IMR-90 (cell line): Measurements from ENCODE around the gene GNG2. TPM values are rescaled to one million over a fixed set of nuclear protein-coding genes. Genes with fewer than 3 reads are reported as not detected.

ENCODE experiments used
- ATAC-seq: fragments of 200-7000 bp; cut with Tn5 transposase; 2 replicates; pipeline ENCODE4 v1.9.1; 2020; ENCODE audit warnings: low read depth, mild to moderate bottlenecking, moderate library complexity
- BruUV-seq: library from RNA; stranded (reverse); fragments of 400-500 nt; replicated peaks from 2 replicates; lab custom pipeline; 2021; lab: Mats Ljungman, UMichigan
- CTCF ChIA-PET: fragments of 300-600 bp; formaldehyde crosslinking; extraction: SDS; loops from one replicate; lab custom pipeline; 2021; ENCODE audit warnings: antibody characterized with exemption; lab: Yijun Ruan, JAX
- POLR2A ChIA-PET: fragments of 300-600 bp; sonication (Branson Sonifier 250); formaldehyde crosslinking; loops from one replicate; lab custom pipeline; 2022; ENCODE audit warnings: antibody characterized with exemption; ENCODE audit not compliant: unreplicated experiment; lab: Charles Lee
- DNase-seq: peaks from one replicate; pipeline ENCODE4 v3.0.0; 2013
- H2AFZ ChIP-seq: replicated peaks from 2 replicates; pipeline ENCODE3; 2013; ENCODE audit warnings: low read length, mild to moderate bottlenecking; ENCODE audit not compliant: poor library complexity
- H2AK5ac ChIP-seq: 2 replicates; pipeline ENCODE4 v1.6.1; 2013; ENCODE audit warnings: low read depth, low read length, inconsistent platforms
- H2AK9ac ChIP-seq: replicated peaks from 2 replicates; pipeline ENCODE3; 2013; ENCODE audit warnings: mild to moderate bottlenecking, low read depth, low read length, moderate library complexity; ENCODE audit not compliant: poor library complexity
- H2BK120ac ChIP-seq: 2 replicates; pipeline ENCODE4 v1.6.1; 2013; ENCODE audit warnings: low read depth, low read length, inconsistent platforms
- H2BK15ac ChIP-seq: 3 replicates; pipeline ENCODE4 v1.6.1; 2013; ENCODE audit warnings: low read depth, low read length, inconsistent platforms
- H2BK20ac ChIP-seq: 2 replicates; pipeline ENCODE4 v1.6.1; 2013; ENCODE audit warnings: low read depth, mild to moderate bottlenecking, inconsistent platforms, low read length, moderate library complexity
- H2BK5ac ChIP-seq: 2 replicates; pipeline ENCODE4 v1.6.1; 2013; ENCODE audit warnings: mild to moderate bottlenecking, low read depth, low read length, inconsistent platforms; ENCODE audit not compliant: poor library complexity, severe bottlenecking
- H3K14ac ChIP-seq: replicated peaks from 2 replicates; pipeline ENCODE4 v1.6.1; 2013; ENCODE audit warnings: low read depth, low read length, inconsistent platforms
- H3K18ac ChIP-seq: 2 replicates; pipeline ENCODE4 v1.6.1; 2013; ENCODE audit warnings: low read depth, low read length, control low read depth
- H3K23ac ChIP-seq: 2 replicates; pipeline ENCODE4 v1.6.1; 2013; ENCODE audit warnings: low read depth, low read length, inconsistent platforms
- H3K27ac ChIP-seq: 2 replicates; pipeline ENCODE4 v1.5.1; 2013; ENCODE audit warnings: mild to moderate bottlenecking, control low read depth, low read length; ENCODE audit not compliant: insufficient read depth
- H3K27me3 ChIP-seq: 2 replicates; pipeline ENCODE4 v1.6.1; 2013; ENCODE audit warnings: low read length; ENCODE audit not compliant: control insufficient read depth, insufficient read depth
- H3K36me3 ChIP-seq: 2 replicates; pipeline ENCODE4 v1.6.1; 2013; ENCODE audit warnings: low read length, mixed read lengths; ENCODE audit not compliant: control insufficient read depth, insufficient read depth
- H3K4ac ChIP-seq: 2 replicates; pipeline ENCODE4 v1.6.1; 2013; ENCODE audit warnings: low read depth, low read length, inconsistent platforms
- H3K4me1 ChIP-seq: 2 replicates; pipeline ENCODE4 v1.6.1; 2013; ENCODE audit warnings: low read length, mixed read lengths; ENCODE audit not compliant: control insufficient read depth, insufficient read depth
- H3K4me2 ChIP-seq: 2 replicates; pipeline ENCODE4 v1.6.1; 2013; ENCODE audit warnings: low read depth, mild to moderate bottlenecking, control low read depth, low read length, moderate library complexity
- H3K4me3 ChIP-seq: 2 replicates; pipeline ENCODE4 v1.5.1; 2013; ENCODE audit warnings: low read depth, mild to moderate bottlenecking, control low read depth, low read length, moderate library complexity; ENCODE audit not compliant: insufficient read depth
- H3K56ac ChIP-seq: 2 replicates; pipeline ENCODE4 v1.6.1; 2013; ENCODE audit warnings: low read length, inconsistent platforms; ENCODE audit not compliant: insufficient read depth; ENCODE audit errors: extremely low read depth
- H3K79me1 ChIP-seq, 2 experiments: 2 replicates each; pipeline ENCODE4 v1.6.1; 2013; ENCODE audit warnings: low read length in 2 of 2, inconsistent platforms in 1 of 2, low read depth in 1 of 2
- H3K9ac ChIP-seq: 2 replicates; pipeline ENCODE4 v1.6.1; 2013; ENCODE audit warnings: low read depth, low read length, control low read depth
- H3K9me1 ChIP-seq: 2 replicates; pipeline ENCODE4 v1.6.1; 2013; ENCODE audit warnings: low read length, inconsistent platforms; ENCODE audit not compliant: insufficient read depth
- H3K9me3 ChIP-seq: 2 replicates; pipeline ENCODE4 v1.6.1; 2013; ENCODE audit warnings: low read length; ENCODE audit not compliant: control insufficient read depth, insufficient read depth
- H4K20me1 ChIP-seq: 2 replicates; pipeline ENCODE4 v1.6.1; 2013; ENCODE audit warnings: low read length, inconsistent platforms; ENCODE audit not compliant: insufficient read depth
- H4K5ac ChIP-seq: 2 replicates; pipeline ENCODE4 v1.6.1; 2013; ENCODE audit warnings: mild to moderate bottlenecking, low read depth, low read length, control low read depth
- H4K8ac ChIP-seq, 2 experiments: 2 replicates each; pipeline ENCODE4 v1.6.1; 2013; ENCODE audit warnings: low read depth in 2 of 2, low read length in 2 of 2, control low read depth in 1 of 2, inconsistent platforms in 1 of 2
- H4K91ac ChIP-seq: 2 replicates; pipeline ENCODE4 v1.6.1; 2013; ENCODE audit warnings: low read depth, low read length, inconsistent platforms; ENCODE audit not compliant: insufficient read depth
- BHLHE40 ChIP-seq: fragments of 150-350 bp; IDR thresholded peaks from 2 replicates; pipeline ENCODE4 v1.6.1; 2016; ENCODE audit warnings: mild to moderate bottlenecking, low read depth, low read length
- CHD1 ChIP-seq: IDR thresholded peaks from 2 replicates; pipeline ENCODE4 v1.6.1; 2012; ENCODE audit warnings: low read depth, low read length, improper control_type of control experiment
- MXI1 ChIP-seq: IDR thresholded peaks from 2 replicates; pipeline ENCODE4 v1.6.1; 2012; ENCODE audit warnings: low read depth, mild to moderate bottlenecking, low read length, moderate library complexity, borderline replicate concordance
- NFE2L2 ChIP-seq: fragments of 150-350 bp; IDR thresholded peaks from 2 replicates; pipeline ENCODE4 v1.6.1; 2016; ENCODE audit warnings: low read depth, mild to moderate bottlenecking, low read length
- RAD21 ChIP-seq: IDR thresholded peaks from 2 replicates; pipeline ENCODE4 v1.6.1; 2012; ENCODE audit warnings: low read length, improper control_type of control experiment
- RCOR1 ChIP-seq: IDR thresholded peaks from 2 replicates; pipeline ENCODE4 v1.6.1; 2012; ENCODE audit warnings: mild to moderate bottlenecking, low read length, improper control_type of control experiment; ENCODE audit not compliant: insufficient replicate concordance
- WGBS, 2 experiments: methylation state at CpG; one replicate each; pipeline versions ENCODE4 v1.1.5 to v1.1.7; 2013; ENCODE audit warnings: missing lambda C conversion rate in 2 of 2; ENCODE audit not compliant: insufficient read length in 1 of 2; ENCODE audit errors: extremely low coverage in 2 of 2; 5-methylcytosine and 5-hydroxymethylcytosine counted together
- dilution Hi-C: fragments of 300-500 bp; cut with HindIII; formaldehyde crosslinking; loops from one replicate; pipeline ENCODE4 v1.14.3; 2018; ENCODE audit warnings: low sequenced_read_pairs; ENCODE audit not compliant: unreplicated experiment
- in situ Hi-C: fragments of 300-500 bp; cut with MboI; formaldehyde crosslinking; loops from 3 replicates; pipeline ENCODE4 v1.14.3; 2019; ENCODE audit warnings: low sequenced_read_pairs, inconsistent platforms, mixed read lengths
- intact Hi-C: fragments of 100-400 bp; cut with micrococcal nuclease; formaldehyde crosslinking; loops from 2 replicates; pipeline ENCODE4 v1.10.0; 2022
- polyA plus RNA-seq, 3 experiments: library from polyadenylated mRNA; depleted of rRNA; stranded (reverse); fragments of >200 nt; gene quantifications; 2 replicates each; pipeline ENCODE4 v1.2.3, GENCODE V29; 2012; ENCODE audit warnings: low replicate concordance in 1 of 3
- total RNA-seq: library from RNA; depleted of rRNA; stranded (reverse); fragments of >200 nt; gene quantifications from 2 replicates; pipeline ENCODE4 v1.2.3, GENCODE V29; 2012
- TF ChIP-seq, protein P1 (sequence below): fragments of 150-350 bp; IDR thresholded peaks from 2 replicates; pipeline ENCODE4 v1.6.1; 2016; ENCODE audit warnings: low read depth, mild to moderate bottlenecking, low read length, moderate library complexity, borderline replicate concordance

Gene GNG2
- total and polyA plus RNA-seq, 2 of the 4 experiments (the other 2 are of a cell fraction) = 13.1 to 14.6 TPM

DNA sequence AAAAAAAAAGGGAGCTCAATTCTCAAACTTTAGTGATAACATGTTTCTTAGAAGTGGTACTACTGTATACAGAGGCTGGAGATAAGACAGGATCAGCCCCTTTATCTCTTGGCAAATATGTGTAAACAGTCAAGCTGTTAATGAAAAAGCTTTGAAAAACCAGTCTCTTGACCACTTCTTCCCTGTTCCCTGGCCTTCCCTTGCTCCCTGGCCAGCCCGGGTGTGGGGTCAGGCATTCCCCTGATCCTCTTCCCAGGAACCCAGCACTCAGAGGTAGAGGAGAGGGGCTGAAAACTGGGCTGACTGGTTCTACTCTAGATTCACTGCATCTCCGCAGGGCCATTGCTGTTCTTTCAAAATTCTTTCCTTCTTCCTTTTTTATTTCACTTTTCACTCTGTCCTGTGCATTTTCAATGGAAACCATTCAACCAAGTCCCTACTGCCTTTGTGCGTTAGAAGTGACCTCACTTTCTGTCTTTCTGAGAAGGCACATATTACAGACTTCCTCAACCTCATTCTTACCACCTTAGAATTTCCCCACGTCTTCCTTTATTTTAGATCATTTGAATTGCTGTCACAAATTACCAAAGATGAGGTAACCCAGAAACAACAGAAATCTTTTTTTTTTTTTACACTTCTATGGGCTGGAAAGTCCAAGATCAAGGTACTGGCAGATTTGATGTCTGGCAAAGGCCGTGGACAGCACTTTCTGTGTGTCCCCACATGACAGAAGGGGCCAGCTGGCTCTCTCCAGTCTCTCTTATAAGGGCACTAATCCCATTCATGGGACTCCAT lies 5.7 kb downstream of the GNG2 start:
- Histone ChIP-seq H3K9me1 (peaks cover 9% of the 10 kb centered on the region), H3K18ac (peak overlapping the region; percentile 27), H2BK5ac (no peak overlapping the region), H4K5ac (peak overlapping the region; percentile 31; the same call in 1 of the 2 replicates), H3K4me3 (no peak overlapping the region), H3K56ac (no peak overlapping the region), H2BK120ac (no peak overlapping the region), H3K9ac (no peak overlapping the region), H4K8ac (no peak overlapping the region), H2BK20ac (no peak overlapping the region), H3K9me3 (no peaks in the 10 kb centered on the region), H2BK15ac (no peak overlapping the region), H3K36me3 (no peaks in the 10 kb centered on the region), H3K23ac (no peak overlapping the region), H2AFZ (no peak overlapping the region), H3K4me1 (peaks cover 8% of the 10 kb centered on the region), H2AK5ac (no peak overlapping the region), H3K4me2 (no peak overlapping the region; the same call in 1 of the 2 replicates), H4K20me1 (peaks cover 3% of the 10 kb centered on the region; the same call in 1 of the 2 replicates), H4K91ac (no peak overlapping the region), H3K4ac (no peak overlapping the region), H3K27ac (no peak overlapping the region), H3K14ac (no peak overlapping the region), H2AK9ac (no peak overlapping the region), H3K27me3 (no peaks in the 10 kb centered on the region), H3K79me1 (peaks cover 40 to 65% of the 10 kb centered on the region in 2 experiments)
- no TSS peak for BruUV-seq
- DNase-seq = no peak
- POLR2A ChIA-PET = no interaction called here
- WGBS, 2 experiments = 100% methylated on average over 1 of the region's 5 CpGs; no CpG with 5 or more reads in 1 of the 2 experiments
- ATAC-seq = no peak
- dilution Hi-C loops (no loop called here), in situ Hi-C loops (no loop called here), intact Hi-C loops (no loop called here)
- CTCF ChIA-PET = interaction anchor here (0.6 to 0.7 kb wide), 2 partner anchors 637 to 1315 kb away, joined by 3 to 4 read pairs; no protein-coding TSS in a partner anchor
- TF ChIP-seq RCOR1 (no peak), BHLHE40 (no peak), MXI1 (no peak), NFE2L2 (no peak), RAD21 (no peak), CHD1 (no peak)
- TF ChIP-seq, protein P1, sequence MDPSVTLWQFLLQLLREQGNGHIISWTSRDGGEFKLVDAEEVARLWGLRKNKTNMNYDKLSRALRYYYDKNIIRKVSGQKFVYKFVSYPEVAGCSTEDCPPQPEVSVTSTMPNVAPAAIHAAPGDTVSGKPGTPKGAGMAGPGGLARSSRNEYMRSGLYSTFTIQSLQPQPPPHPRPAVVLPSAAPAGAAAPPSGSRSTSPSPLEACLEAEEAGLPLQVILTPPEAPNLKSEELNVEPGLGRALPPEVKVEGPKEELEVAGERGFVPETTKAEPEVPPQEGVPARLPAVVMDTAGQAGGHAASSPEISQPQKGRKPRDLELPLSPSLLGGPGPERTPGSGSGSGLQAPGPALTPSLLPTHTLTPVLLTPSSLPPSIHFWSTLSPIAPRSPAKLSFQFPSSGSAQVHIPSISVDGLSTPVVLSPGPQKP = no peak
